ENCODE results near the gene RIT2. TPM values are rescaled to one million over a fixed set of nuclear protein-coding genes. Genes with fewer than 3 reads are reported as not detected.

Gene RIT2
- polyA plus RNA-seq, 2 of the 4 experiments (the other 2 are of a cell fraction) = not detected

DNA sequence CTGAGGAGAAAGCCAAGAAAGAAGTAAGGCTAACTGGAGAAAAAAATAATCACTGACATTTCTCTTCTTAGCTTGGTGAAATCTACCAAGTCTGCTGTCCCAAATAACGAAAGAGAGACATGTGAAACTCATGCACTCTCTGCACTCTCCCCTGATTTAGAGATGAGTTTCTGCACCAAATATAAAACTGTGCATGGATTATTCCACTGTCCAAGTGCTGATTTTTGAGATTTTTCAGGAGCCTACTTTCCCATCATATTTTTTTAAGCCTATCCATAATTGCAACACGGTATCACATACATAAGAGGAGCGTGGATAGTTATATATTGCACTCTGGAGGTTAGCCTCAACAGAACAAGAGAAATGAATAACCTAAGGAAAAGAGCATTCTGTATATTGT lies 10.0 kb upstream of the RIT2 start:
- ChIA-PET POLR2A (no interaction called here), CTCF (no interaction called here)
- ATAC-seq (no peak), DNase-seq (ENCODE audit: low read depth in 1 of 2, low spot score in 1 of 2) (no peak), FAIRE-seq (no peak)
- no peak overlapping the region for H3K4me2 ChIP-seq
- H3K4me1 ChIP-seq = no peaks in the 10 kb centered on the region
- no peak overlapping the region for H3K27ac ChIP-seq
- no peaks in the 10 kb centered on the region for H3K9me3 ChIP-seq
- WGBS (ENCODE audit: missing lambda C conversion rate) = 0% methylated on average over 3 of the region's 3 CpGs
- H3K4me3 ChIP-seq = no peak overlapping the region
- no peak for TF ChIP-seq MAFK (IDR thresholded peaks at IDR 0.05; ENCODE audit: partially characterized antibody)
- TF ChIP-seq, protein P1, sequence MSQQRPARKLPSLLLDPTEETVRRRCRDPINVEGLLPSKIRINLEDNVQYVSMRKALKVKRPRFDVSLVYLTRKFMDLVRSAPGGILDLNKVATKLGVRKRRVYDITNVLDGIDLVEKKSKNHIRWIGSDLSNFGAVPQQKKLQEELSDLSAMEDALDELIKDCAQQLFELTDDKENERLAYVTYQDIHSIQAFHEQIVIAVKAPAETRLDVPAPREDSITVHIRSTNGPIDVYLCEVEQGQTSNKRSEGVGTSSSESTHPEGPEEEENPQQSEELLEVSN (IDR thresholded peaks at IDR 0.05; ENCODE audit: borderline replicate concordance, low read depth) = no peak
- no peak for TF ChIP-seq SMC3 (IDR thresholded peaks at IDR 0.05)
- TF ChIP-seq CEBPB (IDR thresholded peaks at IDR 0.05) = no peak
- TF ChIP-seq FOSB (CRISPR knock-in tag; IDR thresholded peaks at IDR 0.05) = no peak
- no peak for TF ChIP-seq ELK1 (IDR thresholded peaks at IDR 0.05; ENCODE audit: low read depth, low read length)
- no peak for TF ChIP-seq RAD21 (conservative IDR thresholded peaks at IDR 0.05 in 1 of 2, IDR thresholded peaks at IDR 0.05 in 1 of 2)
- TF ChIP-seq, protein P2, sequence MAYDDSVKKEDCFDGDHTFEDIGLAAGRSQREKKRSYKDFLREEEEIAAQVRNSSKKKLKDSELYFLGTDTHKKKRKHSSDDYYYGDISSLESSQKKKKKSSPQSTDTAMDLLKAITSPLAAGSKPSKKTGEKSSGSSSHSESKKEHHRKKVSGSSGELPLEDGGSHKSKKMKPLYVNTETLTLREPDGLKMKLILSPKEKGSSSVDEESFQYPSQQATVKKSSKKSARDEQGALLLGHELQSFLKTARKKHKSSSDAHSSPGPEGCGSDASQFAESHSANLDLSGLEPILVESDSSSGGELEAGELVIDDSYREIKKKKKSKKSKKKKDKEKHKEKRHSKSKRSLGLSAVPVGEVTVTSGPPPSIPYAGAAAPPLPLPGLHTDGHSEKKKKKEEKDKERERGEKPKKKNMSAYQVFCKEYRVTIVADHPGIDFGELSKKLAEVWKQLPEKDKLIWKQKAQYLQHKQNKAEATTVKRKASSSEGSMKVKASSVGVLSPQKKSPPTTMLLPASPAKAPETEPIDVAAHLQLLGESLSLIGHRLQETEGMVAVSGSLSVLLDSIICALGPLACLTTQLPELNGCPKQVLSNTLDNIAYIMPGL (CRISPR knock-in tag; IDR thresholded peaks at IDR 0.05; ENCODE audit: borderline replicate concordance) = no peak
- TF ChIP-seq NR3C1 (IDR thresholded peaks at IDR 0.05) = no peak
- TF ChIP-seq CBX8 (IDR thresholded peaks at IDR 0.05) = no peak
- TF ChIP-seq RNF2 (IDR thresholded peaks at IDR 0.05; ENCODE audit: borderline replicate concordance, low read depth) = no peak
- no peak for TF ChIP-seq JUN (IDR thresholded peaks at IDR 0.05)
- TF ChIP-seq CTCF (IDR thresholded peaks at IDR 0.05) = no peak
- no peak for TF ChIP-seq KDM1A (IDR thresholded peaks at IDR 0.05; ENCODE audit: low read depth)
- TF ChIP-seq RFX5 (IDR thresholded peaks at IDR 0.05) = no peak
- no peak for TF ChIP-seq PHF8 (IDR thresholded peaks at IDR 0.05; ENCODE audit: borderline replicate concordance, low read depth)
- TF ChIP-seq ESRRA (IDR thresholded peaks at IDR 0.05; ENCODE audit: borderline replicate concordance, low read length) = no peak
- no peak for TF ChIP-seq BCL3 (IDR thresholded peaks at IDR 0.05)

DNA sequence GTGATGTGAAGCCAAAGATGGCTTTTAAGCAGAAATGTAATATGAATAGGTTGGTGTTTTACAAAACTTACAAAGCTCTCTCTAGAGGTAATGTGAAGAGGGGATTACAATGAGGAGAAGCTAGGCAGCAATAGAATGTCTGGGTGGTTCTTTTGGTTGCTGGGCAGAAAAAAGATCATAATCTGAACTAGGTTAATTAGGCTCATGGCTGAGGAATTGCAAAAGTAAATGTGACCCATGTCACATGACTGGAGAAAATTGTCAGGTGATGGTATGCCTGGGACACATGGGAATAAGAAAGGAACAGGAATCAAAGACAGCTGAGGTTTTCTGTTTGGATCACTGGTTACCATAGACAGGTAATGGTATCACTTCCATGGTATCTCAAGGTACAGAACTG lies 7.5 kb upstream of the RIT2 start:
- CTCF ChIA-PET = no interaction called here
- POLR2A ChIA-PET = no interaction called here
- FAIRE-seq = no peak

More for the DNA sequence above, 7.5 kb upstream of the RIT2 start:
- Histone ChIP-seq H3K27ac (no peak overlapping the region), H3K4me1 (no peaks in the 10 kb centered on the region), H3K4me2 (no peak overlapping the region), H3K4me3 (no peak overlapping the region), H3K9me3 (no peaks in the 10 kb centered on the region)
- ATAC-seq = no peak
- no peak for TF ChIP-seq HEYL (CRISPR knock-in tag; IDR thresholded peaks at IDR 0.05)
- TF ChIP-seq CBX8 (IDR thresholded peaks at IDR 0.05) = no peak
- no peak for TF ChIP-seq RNF2 (IDR thresholded peaks at IDR 0.05; ENCODE audit: borderline replicate concordance, low read depth)
- no peak for TF ChIP-seq ZFP36 (IDR thresholded peaks at IDR 0.05; ENCODE audit: borderline replicate concordance, partially characterized antibody)
- no peak for TF ChIP-seq HOXB13 (CRISPR knock-in tag; IDR thresholded peaks at IDR 0.05; ENCODE audit: low read depth)
- no peak for TF ChIP-seq MYC (IDR thresholded peaks at IDR 0.05; ENCODE audit: borderline replicate concordance, low read length)
- no peak for TF ChIP-seq ZSCAN20 (CRISPR knock-in tag; IDR thresholded peaks at IDR 0.05)
- no peak for TF ChIP-seq FOSL2 (IDR thresholded peaks at IDR 0.05)
- TF ChIP-seq FOSL2 (CRISPR knock-in tag; IDR thresholded peaks at IDR 0.05) = no peak
- TF ChIP-seq BCL3 (IDR thresholded peaks at IDR 0.05) = no peak
- DNase-seq (ENCODE audit: low read depth in 1 of 2, low spot score in 1 of 2) = no peak
